K562 (cell line): Measurements from ENCODE around the gene WIPF3. TPM values are rescaled to one million over a fixed set of nuclear protein-coding genes. Genes with fewer than 3 reads are reported as not detected.

Source experiments
- ATAC-seq: fragments of 200-7000 bp; cut with Tn5 transposase; 3 replicates; pipeline ENCODE4 v1.9.1; 2020; ENCODE audit warnings: moderate library complexity
- BruUV-seq: library from RNA; stranded (reverse); fragments of 400-500 nt; replicated peaks from 2 replicates; lab custom pipeline; 2021; lab: Mats Ljungman, UMichigan
- CTCF ChIA-PET: fragments of 300-600 bp; formaldehyde crosslinking; extraction: SDS; loops from one replicate; lab custom pipeline; 2021; ENCODE audit warnings: low intra/inter-chr PET ratio; lab: Yijun Ruan, JAX
- POLR2A ChIA-PET: fragments of 300-600, 350-650 bp; sonication (Branson Sonifier 250); formaldehyde crosslinking; extraction: SDS; loops from one replicate; lab custom pipeline; 2021; ENCODE audit warnings: antibody characterized with exemption, inconsistent platforms; lab: Yijun Ruan, JAX
- DNase-seq, 4 experiments: peaks; one replicate each; pipeline versions ENCODE4 v3.0.0 to v3.0.0-alpha.2; 2011 to 2018; ENCODE audit warnings: low spot score in 3 of 4, mixed read lengths in 3 of 4; ENCODE audit errors: extremely low read depth in 1 of 4
- FAIRE-seq: peaks from 2 replicates; lab custom pipeline; 2011; peaks lifted over from hg19 to GRCh38; lab: Jason Lieb, UNC
- H2AFZ ChIP-seq: 2 replicates; pipeline ENCODE4 v1.6.0; 2011; ENCODE audit warnings: low read depth, low read length, control low read depth, inconsistent platforms
- H3K27ac ChIP-seq: fragments of 200-600 bp; 3 replicates; pipeline ENCODE4 v1.8.0; 2011; ENCODE audit warnings: low read depth, mild to moderate bottlenecking, control low read depth, inconsistent platforms, low read length, moderate library complexity, mixed read lengths; ENCODE audit errors: extremely low read depth
- H3K27me3 ChIP-seq, 2 experiments: fragments of 300-600 bp in 1 of 2; 2 replicates in 1 of 2; 3 replicates in 1 of 2; pipeline versions ENCODE4 v1.6.0 to v1.8.0; 2011; ENCODE audit warnings: inconsistent platforms in 2 of 2, low read length in 2 of 2, mild to moderate bottlenecking in 1 of 2, mixed read lengths in 1 of 2, moderate library complexity in 1 of 2; ENCODE audit not compliant: control insufficient read depth in 2 of 2, insufficient read depth in 2 of 2
- H3K36me3 ChIP-seq: fragments of 300-600 bp; 3 replicates; pipeline ENCODE4 v1.8.0; 2011; ENCODE audit warnings: mild to moderate bottlenecking, low read length, inconsistent platforms; ENCODE audit not compliant: control insufficient read depth, insufficient read depth
- H3K4me1 ChIP-seq, 2 experiments: fragments of 200-600 bp in 1 of 2; replicated peaks in 1 of 2; 2 replicates in 1 of 2; 3 replicates in 1 of 2; pipeline versions ENCODE4 v1.5.1 to v1.8.0; 2011; ENCODE audit warnings: inconsistent platforms in 2 of 2, low read length in 2 of 2, mild to moderate bottlenecking in 1 of 2, mixed read lengths in 1 of 2, moderate library complexity in 1 of 2; ENCODE audit not compliant: control insufficient read depth in 2 of 2, insufficient read depth in 2 of 2
- H3K4me2 ChIP-seq: 2 replicates; pipeline ENCODE4 v1.6.1; 2011; ENCODE audit warnings: low read length, control low read depth, inconsistent platforms, mixed read lengths; ENCODE audit not compliant: insufficient read depth
- H3K4me3 ChIP-seq: fragments of 200-600 bp; sonication (generic), shearing (Covaris generic); 2 replicates; pipeline ENCODE4 v1.5.1; 2016; ENCODE audit warnings: control low read depth, inconsistent platforms
- H3K79me2 ChIP-seq: fragments of 200-600 bp; 3 replicates; pipeline ENCODE4 v1.8.0; 2011; ENCODE audit warnings: low read length, inconsistent platforms; ENCODE audit not compliant: control insufficient read depth, insufficient read depth
- H3K9ac ChIP-seq, 2 experiments: 2 replicates each; pipeline versions ENCODE4 v1.6.0 to v1.6.1; 2011; ENCODE audit warnings: low read depth in 2 of 2, low read length in 2 of 2, control low read depth in 1 of 2, inconsistent platforms in 1 of 2, mild to moderate bottlenecking in 1 of 2, mixed read lengths in 1 of 2; ENCODE audit not compliant: insufficient read depth in 1 of 2
- H3K9me1 ChIP-seq: one replicate; pipeline ENCODE4 v1.6.0; 2011; ENCODE audit warnings: inconsistent platforms, mild to moderate bottlenecking, low read length, moderate library complexity; ENCODE audit not compliant: control insufficient read depth, insufficient read depth
- H3K9me3 ChIP-seq: replicated peaks from 2 replicates; pipeline ENCODE4 v1.5.1; 2011; ENCODE audit warnings: low read depth, low read length, inconsistent platforms; ENCODE audit not compliant: control insufficient read depth, insufficient read depth
- H4K20me1 ChIP-seq: replicated peaks from 2 replicates; pipeline ENCODE4 v1.6.1; 2011; ENCODE audit warnings: low read length, inconsistent platforms, mixed read lengths; ENCODE audit not compliant: control insufficient read depth, insufficient read depth
- EGR1 ChIP-seq: fragments of 450-650 bp; conservative IDR thresholded peaks from 2 replicates; pipeline ENCODE4 v1.6.1; 2017; ENCODE audit warnings: mild to moderate bottlenecking
- ELK1 ChIP-seq: sonication (generic); formaldehyde crosslinking; IDR thresholded peaks from 2 replicates; pipeline ENCODE4 v1.8.1; 2022; ENCODE audit warnings: missing genetic modification reagents
- KAT7 ChIP-seq: sonication (generic); formaldehyde crosslinking; IDR thresholded peaks from 2 replicates; pipeline ENCODE4 v1.8.0; 2022; ENCODE audit warnings: missing genetic modification reagents, mild to moderate bottlenecking, borderline replicate concordance
- MAX ChIP-seq: sonication (generic); formaldehyde crosslinking; IDR thresholded peaks from 2 replicates; pipeline ENCODE4 v1.9.0; 2022; ENCODE audit warnings: mild to moderate bottlenecking, missing genetic modification reagents
- MYNN ChIP-seq, 2 experiments: sonication (generic); formaldehyde crosslinking in 1 of 2; IDR thresholded peaks; 2 replicates each; pipeline versions ENCODE4 v1.5.0 to v1.6.1; 2016 to 2020; ENCODE audit warnings: antibody characterized with exemption in 1 of 2, missing genetic modification reagents in 1 of 2
- NFIC ChIP-seq: fragments of 450-650 bp; IDR thresholded peaks from 2 replicates; pipeline ENCODE4 v1.6.1; 2017; ENCODE audit warnings: mild to moderate bottlenecking, inconsistent platforms
- RBFOX2 ChIP-seq: fragments of 200-400 bp; formaldehyde crosslinking; IDR thresholded peaks from 2 replicates; pipeline ENCODE4 v1.6.1; 2017; ENCODE audit warnings: low read depth, mild to moderate bottlenecking, low read length, moderate library complexity
- SMARCB1 ChIP-seq: IDR thresholded peaks from 2 replicates; pipeline ENCODE4 v1.6.1; 2011; ENCODE audit warnings: improper control_type of control experiment, low read depth; ENCODE audit not compliant: insufficient read length
- TAF1 ChIP-seq: IDR thresholded peaks from 2 replicates; pipeline ENCODE4 v1.6.1; 2011; ENCODE audit warnings: mild to moderate bottlenecking, low read length, moderate library complexity; ENCODE audit not compliant: insufficient read depth, control insufficient read depth, severe bottlenecking; ENCODE audit errors: extremely low read depth
- WGBS: fragments of 100-300 bp; shearing (Covaris generic); methylation state at CpG from one replicate; pipeline ENCODE4 v1.1.6; 2016; ENCODE audit warnings: low coverage, mixed read lengths; ENCODE audit not compliant: insufficient coverage; ENCODE audit errors: missing lambda C conversion rate; 5-methylcytosine and 5-hydroxymethylcytosine counted together
- in situ Hi-C: fragments of 300-500 bp; cut with MboI; formaldehyde crosslinking; loops from 4 replicates; pipeline ENCODE4 v1.15.0; 2018; ENCODE audit warnings: inconsistent platforms, mixed read lengths
- intact Hi-C: fragments of 100-400 bp; cut with micrococcal nuclease; formaldehyde crosslinking; loops from 2 replicates; pipeline ENCODE4 v1.14.2; 2022
- polyA plus RNA-seq, 8 experiments: library from polyadenylated mRNA; depleted of rRNA in 4 of 8; stranded (reverse) in 5 of 8; unstranded in 3 of 8; fragments of >200 nt; fragmentation: Nextera tagmentation in 2 of 8; fragmentation: Illumina TruSeq in 1 of 8; extraction: Ambion mirVana in 2 of 8; extraction: Trizol in 1 of 8; gene quantifications; 2 replicates each; pipeline versions ENCODE4 v1.2.1 to v1.2.3, GENCODE V29; 2011 to 2014; ENCODE audit warnings: inconsistent platforms in 1 of 8, missing spikeins in 1 of 8
- total RNA-seq, 7 experiments: library from RNA; depleted of rRNA in 6 of 7; stranded (reverse); fragments of >200 nt in 6 of 7; fragmentation: Illumina TruSeq in 2 of 7; extraction: Trizol in 2 of 7; gene quantifications; 2 replicates each; pipeline versions ENCODE4 v1.2.1 to v1.2.3, GENCODE V29; 2011 to 2021; ENCODE audit warnings: low replicate concordance in 1 of 7

Gene WIPF3
- total and polyA plus RNA-seq, 9 of the 15 experiments (the other 6 are each of a cell fraction or from before 2014, with no cell fraction given): 0.18 to 3.2 (median 1.7) TPM

GRCh38 chr7:29922921-29923700 lies 116.8 kb downstream of the WIPF3 start:
- CTCF ChIA-PET: interaction anchor here (2.3 kb wide), 1 partner anchor 45 kb away, joined by 7 read pairs; no protein-coding TSS in a partner anchor
- Histone ChIP-seq H3K9me1 (no peaks in the 10 kb centered on the region), H3K4me3 (no peak overlapping the region), H2AFZ (peak overlapping the region; percentile 72; the same call in 1 of the 2 replicates), H3K4me2 (no peak overlapping the region), H3K27ac (no peak overlapping the region), H3K9me3 (no peaks in the 10 kb centered on the region), H4K20me1 (0 out of 2 replicates have a peak, but pooled peaks cover 3% of the 10 kb centered on the region), H3K4me1 (peaks cover 2 to 7% of the 10 kb centered on the region in 2 experiments; a peak in 3 of 5 replicates), H3K27me3 (peaks cover 6 to 19% of the 10 kb centered on the region in 2 experiments; a peak in 2 of 5 replicates), H3K36me3 (no peaks in the 10 kb centered on the region), H3K79me2 (no peaks in the 10 kb centered on the region), H3K9ac (no peak overlapping the region)
- intact Hi-C loops: loop anchor here (1.0 kb wide), 1 partner anchor 139 kb away; no protein-coding TSS in a partner anchor
- DNase-seq (no peak), ATAC-seq (no peak), FAIRE-seq (no peak)
- 17% methylated on average over 7 of the region's 7 CpGs for WGBS
- TF ChIP-seq KAT7 (no peak), SMARCB1 (no peak), NFIC (no peak), TAF1 (no peak), MYNN (IDR thresholded peaks at IDR 0.05) (no peak), MYNN (CRISPR knock-in tag; IDR thresholded peaks at IDR 0.05) (no peak), MAX (CRISPR knock-in tag) (no peak), ELK1 (CRISPR knock-in tag) (no peak), RBFOX2 (no peak), EGR1 (no peak)
- BruUV-seq: no TSS peak
- in situ Hi-C loops: no loop called here
- POLR2A ChIA-PET: interaction anchor here (0.7 to 1.9 kb wide), 3 partner anchors 10 to 459 kb away, joined by 3 to 7 read pairs (median 5); no protein-coding TSS in a partner anchor
